Ishikawa (cell line): ENCODE data around the gene KCNK5.

Source experiments
- CEBPB ChIP-seq: IDR thresholded peaks from 2 replicates; pipeline ENCODE4 v1.6.1; 2012
- CREB1 ChIP-seq: IDR thresholded peaks from 2 replicates; pipeline ENCODE4 v1.6.1; 2012; ENCODE audit warnings: low read depth
- EGR1 ChIP-seq: IDR thresholded peaks from 2 replicates; pipeline ENCODE4 v1.6.1; 2012
- EP300 ChIP-seq: IDR thresholded peaks from 2 replicates; pipeline ENCODE4 v1.6.1; 2012; ENCODE audit warnings: borderline replicate concordance
- FOXM1 ChIP-seq: IDR thresholded peaks from 2 replicates; pipeline ENCODE4 v1.6.1; 2012; ENCODE audit warnings: low read depth, borderline replicate concordance
- MAX ChIP-seq: IDR thresholded peaks from 2 replicates; pipeline ENCODE4 v1.6.1; 2012
- NFIC ChIP-seq: IDR thresholded peaks from 2 replicates; pipeline ENCODE4 v1.6.1; 2012
- RAD21 ChIP-seq: IDR thresholded peaks from 2 replicates; pipeline ENCODE4 v1.6.1; 2012; ENCODE audit warnings: low read depth
- TAF1 ChIP-seq: IDR thresholded peaks from 2 replicates; pipeline ENCODE4 v1.6.1; 2012; ENCODE audit warnings: low read depth, mild to moderate bottlenecking
- TCF12 ChIP-seq: IDR thresholded peaks from 2 replicates; pipeline ENCODE4 v1.6.1; 2012; ENCODE audit warnings: low read depth
- TEAD4 ChIP-seq: IDR thresholded peaks from 2 replicates; pipeline ENCODE4 v1.6.1; 2012
- YY1 ChIP-seq: IDR thresholded peaks from 2 replicates; pipeline ENCODE4 v1.6.1; 2012; ENCODE audit warnings: low read depth
- ZBTB7A ChIP-seq: IDR thresholded peaks from 2 replicates; pipeline ENCODE4 v1.6.1; 2012; ENCODE audit warnings: low read depth
- TF ChIP-seq, protein P1 (sequence below): IDR thresholded peaks from 2 replicates; pipeline ENCODE4 v1.6.1; 2012; ENCODE audit warnings: low read depth, mild to moderate bottlenecking

The KCNK5 gene

DNA sequence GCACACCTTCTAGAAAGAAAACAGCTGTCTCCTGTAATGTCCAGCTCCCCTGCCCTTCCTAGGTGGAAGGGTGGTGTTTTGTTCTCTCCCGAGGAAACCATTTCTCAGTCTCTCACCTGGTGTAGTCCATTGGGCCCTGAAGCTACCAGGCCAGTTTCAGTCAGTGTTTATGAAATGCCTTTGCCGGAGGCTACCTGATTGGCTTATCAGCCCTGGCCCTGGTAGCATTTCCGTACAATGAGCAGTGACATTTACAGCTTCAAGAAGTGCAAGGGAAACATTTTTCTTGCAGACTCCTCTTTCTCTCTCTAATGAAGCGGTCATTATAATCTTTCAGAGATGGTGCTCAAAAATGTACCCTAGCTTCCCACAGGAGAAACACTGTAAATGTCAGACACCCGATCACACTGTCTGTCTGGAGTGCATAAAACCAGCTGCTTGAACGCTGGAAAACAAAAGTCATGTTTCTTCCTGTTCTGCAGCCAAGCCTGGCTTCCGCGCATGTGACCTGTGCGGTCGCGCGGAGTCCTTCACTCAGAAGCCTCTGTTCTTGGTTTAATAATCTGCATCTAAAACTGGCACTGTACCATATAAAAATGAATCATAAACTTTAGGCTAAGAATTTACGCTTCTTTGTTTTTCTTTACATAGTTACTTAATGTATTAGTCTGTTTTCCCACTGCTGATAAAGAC, 85.9 kb downstream of the KCNK5 start:
- TF ChIP-seq, protein P1, sequence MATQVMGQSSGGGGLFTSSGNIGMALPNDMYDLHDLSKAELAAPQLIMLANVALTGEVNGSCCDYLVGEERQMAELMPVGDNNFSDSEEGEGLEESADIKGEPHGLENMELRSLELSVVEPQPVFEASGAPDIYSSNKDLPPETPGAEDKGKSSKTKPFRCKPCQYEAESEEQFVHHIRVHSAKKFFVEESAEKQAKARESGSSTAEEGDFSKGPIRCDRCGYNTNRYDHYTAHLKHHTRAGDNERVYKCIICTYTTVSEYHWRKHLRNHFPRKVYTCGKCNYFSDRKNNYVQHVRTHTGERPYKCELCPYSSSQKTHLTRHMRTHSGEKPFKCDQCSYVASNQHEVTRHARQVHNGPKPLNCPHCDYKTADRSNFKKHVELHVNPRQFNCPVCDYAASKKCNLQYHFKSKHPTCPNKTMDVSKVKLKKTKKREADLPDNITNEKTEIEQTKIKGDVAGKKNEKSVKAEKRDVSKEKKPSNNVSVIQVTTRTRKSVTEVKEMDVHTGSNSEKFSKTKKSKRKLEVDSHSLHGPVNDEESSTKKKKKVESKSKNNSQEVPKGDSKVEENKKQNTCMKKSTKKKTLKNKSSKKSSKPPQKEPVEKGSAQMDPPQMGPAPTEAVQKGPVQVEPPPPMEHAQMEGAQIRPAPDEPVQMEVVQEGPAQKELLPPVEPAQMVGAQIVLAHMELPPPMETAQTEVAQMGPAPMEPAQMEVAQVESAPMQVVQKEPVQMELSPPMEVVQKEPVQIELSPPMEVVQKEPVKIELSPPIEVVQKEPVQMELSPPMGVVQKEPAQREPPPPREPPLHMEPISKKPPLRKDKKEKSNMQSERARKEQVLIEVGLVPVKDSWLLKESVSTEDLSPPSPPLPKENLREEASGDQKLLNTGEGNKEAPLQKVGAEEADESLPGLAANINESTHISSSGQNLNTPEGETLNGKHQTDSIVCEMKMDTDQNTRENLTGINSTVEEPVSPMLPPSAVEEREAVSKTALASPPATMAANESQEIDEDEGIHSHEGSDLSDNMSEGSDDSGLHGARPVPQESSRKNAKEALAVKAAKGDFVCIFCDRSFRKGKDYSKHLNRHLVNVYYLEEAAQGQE: no peak
- TF ChIP-seq EGR1: no peak
- TF ChIP-seq RAD21: no peak
- TF ChIP-seq TEAD4: no peak
- no peak for TF ChIP-seq TCF12
- no peak for TF ChIP-seq TAF1
- TF ChIP-seq EP300: no peak
- no peak for TF ChIP-seq CEBPB
- no peak for TF ChIP-seq FOXM1
- TF ChIP-seq MAX: no peak
- TF ChIP-seq NFIC: no peak
- TF ChIP-seq ZBTB7A: no peak
- TF ChIP-seq YY1: no peak

DNA sequence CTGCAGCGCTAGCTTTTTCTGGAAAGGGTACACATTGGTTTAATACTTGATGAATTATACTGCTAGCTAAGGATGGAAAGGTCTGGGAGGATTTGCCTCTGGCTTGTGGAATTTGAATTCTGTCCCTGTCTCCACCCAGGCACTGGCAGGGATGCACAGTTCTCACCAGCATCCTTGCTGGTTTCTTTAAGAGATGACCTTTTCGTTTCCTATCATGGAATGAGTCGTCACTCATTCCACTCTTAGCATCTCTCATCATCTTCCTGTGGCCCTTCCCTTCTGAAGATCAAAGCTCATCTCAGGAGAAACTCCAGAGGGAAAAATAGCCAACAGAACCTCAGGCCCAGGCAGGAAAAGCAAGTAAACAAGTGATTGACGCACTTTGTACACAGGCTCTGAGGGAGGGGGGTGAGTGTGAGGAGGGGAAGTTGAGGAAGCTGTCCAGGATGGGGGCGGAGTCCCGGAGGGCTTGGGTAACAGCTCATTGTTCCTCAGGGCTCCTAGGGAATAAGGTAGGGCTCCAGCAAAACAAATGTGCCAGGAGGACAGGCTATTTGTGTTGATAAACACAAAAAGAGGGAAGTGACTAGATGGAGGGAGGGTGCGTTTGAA, 88.6 kb downstream of the KCNK5 start:
- TF ChIP-seq RAD21: no peak
- no peak for TF ChIP-seq YY1
- TF ChIP-seq TEAD4: no peak
- TF ChIP-seq CREB1: no peak
- TF ChIP-seq TAF1: no peak
- TF ChIP-seq, protein P1: no peak
- TF ChIP-seq MAX: no peak
- TF ChIP-seq FOXM1: no peak
